Dermis microvascular lymphatic vessel endothelial cell (primary cell): ENCODE measurements around the gene LIMK1. TPM values are rescaled to one million over a fixed set of nuclear protein-coding genes. Genes with fewer than 3 reads are reported as not detected.

Experiments used
- DNase-seq, 2 donors: peaks; one replicate each; pipeline versions ENCODE4 v3.0.0 to v3.0.0-alpha.2; 2010; ENCODE audit warnings: low read depth in 2 of 2
- total RNA-seq: library from RNA; depleted of rRNA; stranded (reverse); fragments of >200 nt; gene quantifications from 2 replicates; pipeline ENCODE4 v1.2.1, GENCODE V29; 2014

LIMK1 gene
- total RNA-seq, 1 donor from 2014 or later: 13.9 TPM

DNA sequence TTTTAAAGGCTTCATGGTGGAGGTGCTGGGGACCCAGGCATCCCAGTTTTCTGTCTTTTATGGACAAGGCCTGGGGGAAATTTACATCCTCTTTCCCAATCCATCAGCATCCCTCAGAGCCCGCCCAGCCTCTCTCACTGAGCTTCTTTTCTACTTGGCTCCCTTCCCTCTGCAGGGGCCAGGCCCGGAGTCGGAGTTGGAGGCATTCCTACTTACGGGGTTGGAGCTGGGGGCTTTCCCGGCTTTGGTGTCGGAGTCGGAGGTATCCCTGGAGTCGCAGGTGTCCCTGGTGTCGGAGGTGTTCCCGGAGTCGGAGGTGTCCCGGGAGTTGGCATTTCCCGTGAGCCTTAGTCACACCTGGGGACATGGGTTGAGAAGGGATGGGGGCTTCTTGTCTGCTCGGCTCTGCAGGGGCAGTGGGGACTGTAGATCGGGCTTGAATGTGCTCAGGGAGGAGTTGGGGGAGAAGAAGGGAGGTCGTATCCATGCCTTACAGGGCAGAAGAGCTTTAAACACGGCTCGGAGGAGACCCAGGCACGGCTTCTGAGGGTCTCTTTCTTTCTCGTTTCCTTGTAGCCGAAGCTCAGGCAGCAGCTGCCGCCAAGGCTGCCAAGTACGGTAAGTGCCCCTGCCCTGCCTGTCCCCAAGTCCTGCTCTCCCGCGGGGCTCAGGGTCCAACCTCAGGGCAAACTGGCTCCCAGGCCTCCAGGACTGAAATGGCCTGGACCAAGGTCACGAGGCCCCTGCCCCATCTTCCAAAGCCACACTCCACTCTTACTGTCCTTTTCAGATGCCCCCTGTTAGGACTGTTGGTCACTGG lies 27.3 kb upstream of the LIMK1 start:
- no peak for DNase-seq

DNA sequence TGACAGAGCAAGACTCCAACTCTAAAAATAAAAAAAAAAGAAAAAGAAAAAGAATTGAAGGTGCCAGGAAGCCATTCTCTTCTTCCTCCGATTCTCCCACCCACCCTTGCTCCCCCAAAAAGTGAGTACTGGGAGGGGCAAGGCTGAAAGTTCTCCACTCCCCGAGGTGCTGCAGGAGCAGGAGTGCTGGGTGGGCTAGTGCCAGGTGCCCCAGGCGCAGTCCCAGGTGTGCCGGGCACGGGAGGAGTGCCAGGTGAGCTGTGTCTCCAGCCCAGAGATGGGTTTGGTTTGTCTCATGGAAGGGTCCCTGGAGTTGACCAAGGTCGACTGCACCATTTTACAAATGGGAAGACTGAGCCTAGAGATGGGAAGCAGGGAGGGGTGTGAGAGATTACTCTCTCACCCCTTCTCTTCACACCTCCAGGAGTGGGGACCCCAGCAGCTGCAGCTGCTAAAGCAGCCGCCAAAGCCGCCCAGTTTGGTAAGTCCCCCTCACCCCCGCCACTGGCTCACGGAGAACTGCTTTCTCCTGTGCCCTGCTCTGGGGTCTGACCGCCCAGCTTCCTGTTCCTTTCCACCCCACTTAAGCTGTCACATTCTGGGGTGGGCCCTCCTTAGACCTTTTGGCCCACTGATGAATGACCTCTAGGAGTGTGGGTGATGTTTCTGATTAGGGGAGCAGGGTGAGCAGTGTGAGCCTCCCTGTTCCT lies 26.2 kb upstream of the LIMK1 start:
- DNase-seq: no peak

DNA sequence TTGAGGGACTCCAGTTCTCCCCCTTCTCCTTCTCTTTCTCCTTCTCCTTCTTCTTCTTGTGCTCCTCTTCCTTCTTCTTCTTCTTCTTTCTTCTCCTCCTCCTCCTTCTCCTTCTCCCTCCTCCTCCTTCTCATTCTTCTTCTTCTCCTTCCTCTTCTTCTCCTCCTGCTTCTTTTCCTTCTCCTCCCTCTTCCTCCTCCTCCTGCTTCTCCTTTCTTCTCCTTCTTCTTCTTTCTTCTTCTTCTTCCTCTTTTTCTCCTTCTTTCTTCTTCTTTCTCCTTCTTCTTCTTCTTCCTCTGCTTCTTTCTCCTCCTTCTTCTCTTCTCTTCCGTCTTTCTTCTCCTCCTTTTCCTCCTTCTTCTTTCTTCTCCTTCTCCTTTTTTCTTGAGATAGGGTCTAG lies 25.6 kb upstream of the LIMK1 start:
- DNase-seq: no peak

DNA sequence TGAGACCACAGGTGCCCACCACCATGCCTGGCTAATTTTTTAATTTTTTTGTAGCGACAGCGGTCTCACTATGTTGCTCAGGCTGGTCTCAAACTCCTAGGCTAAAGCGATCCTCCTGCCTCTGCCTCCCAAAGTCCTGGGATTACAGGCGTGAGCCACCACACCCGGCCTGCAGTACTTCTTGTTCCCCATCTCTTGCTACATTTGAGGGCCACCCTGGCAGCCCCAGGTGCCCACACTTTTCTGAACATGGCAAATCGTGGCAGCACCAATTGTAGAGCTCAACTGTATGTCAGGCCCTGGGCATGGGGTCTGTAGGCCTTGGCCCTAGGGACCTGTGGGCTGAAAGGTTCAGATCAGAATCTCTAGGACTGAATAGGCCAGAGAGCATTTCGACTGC lies 25.1 kb upstream of the LIMK1 start:
- DNase-seq: no peak

GRCh38 chr7:74059037-74059436 lies 24.6 kb upstream of the LIMK1 start:
- no peak for DNase-seq

DNA sequence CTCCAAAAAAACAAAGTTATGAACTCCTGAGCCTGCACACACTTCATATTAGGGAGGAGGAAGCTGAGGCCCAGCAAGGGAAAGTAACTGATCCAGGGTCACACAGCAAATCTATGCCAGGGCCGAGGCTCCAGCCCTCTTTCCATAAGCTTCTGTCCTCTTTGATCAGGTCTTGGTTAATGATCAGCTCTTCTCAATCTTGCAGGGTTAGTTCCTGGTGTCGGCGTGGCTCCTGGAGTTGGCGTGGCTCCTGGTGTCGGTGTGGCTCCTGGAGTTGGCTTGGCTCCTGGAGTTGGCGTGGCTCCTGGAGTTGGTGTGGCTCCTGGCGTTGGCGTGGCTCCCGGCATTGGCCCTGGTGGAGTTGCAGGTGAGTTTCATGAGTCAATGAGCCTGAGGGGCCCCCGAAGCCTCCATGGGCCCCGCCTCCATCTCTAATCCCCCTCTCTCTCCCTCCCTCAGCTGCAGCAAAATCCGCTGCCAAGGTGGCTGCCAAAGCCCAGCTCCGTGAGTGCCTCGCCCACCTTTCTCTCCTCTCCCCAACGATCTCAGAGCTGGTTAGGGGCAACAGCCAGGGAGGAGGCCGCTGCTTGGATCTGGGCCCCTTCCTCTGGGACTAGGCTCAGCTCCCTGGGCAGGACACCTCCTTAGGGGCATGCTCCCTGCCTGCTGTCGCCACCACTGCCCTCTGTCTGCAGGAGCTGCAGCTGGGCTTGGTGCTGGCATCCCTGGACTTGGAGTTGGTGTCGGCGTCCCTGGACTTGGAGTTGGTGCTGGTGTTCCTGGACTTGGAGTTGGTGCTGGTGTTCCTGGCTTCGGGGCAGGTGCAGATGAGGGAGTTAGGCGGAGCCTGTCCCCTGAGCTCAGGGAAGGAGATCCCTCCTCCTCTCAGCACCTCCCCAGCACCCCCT lies 23.7 kb upstream of the LIMK1 start:
- no peak for DNase-seq

GRCh38 chr7:74061840-74062539 lies 21.6 kb upstream of the LIMK1 start:
- peak; percentile 82 to 93 for DNase-seq

DNA sequence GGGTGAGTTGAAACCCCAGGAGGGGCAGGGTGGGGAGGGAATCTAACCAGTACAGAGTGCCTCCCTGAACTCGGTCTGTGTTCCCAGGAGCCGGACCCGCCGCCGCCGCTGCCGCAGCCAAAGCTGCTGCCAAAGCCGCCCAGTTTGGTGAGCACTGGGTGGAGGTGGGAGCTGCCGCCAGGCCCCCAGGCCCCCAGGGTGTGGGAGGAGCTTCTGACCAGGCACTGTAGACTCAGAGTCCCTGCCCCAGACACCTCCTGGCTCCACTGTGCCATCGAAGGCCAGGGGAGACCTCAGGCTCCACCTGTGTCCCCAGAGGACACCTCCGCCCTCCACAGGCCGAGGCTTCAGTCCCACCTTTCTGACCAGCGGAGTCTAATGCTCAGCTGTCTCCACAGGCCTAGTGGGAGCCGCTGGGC lies 20.4 kb upstream of the LIMK1 start:
- DNase-seq: no peak

GRCh38 chr7:74063646-74064045 lies 20.0 kb upstream of the LIMK1 start:
- no peak for DNase-seq

GRCh38 chr7:74064696-74065095 lies 18.9 kb upstream of the LIMK1 start:
- no peak for DNase-seq

DNA sequence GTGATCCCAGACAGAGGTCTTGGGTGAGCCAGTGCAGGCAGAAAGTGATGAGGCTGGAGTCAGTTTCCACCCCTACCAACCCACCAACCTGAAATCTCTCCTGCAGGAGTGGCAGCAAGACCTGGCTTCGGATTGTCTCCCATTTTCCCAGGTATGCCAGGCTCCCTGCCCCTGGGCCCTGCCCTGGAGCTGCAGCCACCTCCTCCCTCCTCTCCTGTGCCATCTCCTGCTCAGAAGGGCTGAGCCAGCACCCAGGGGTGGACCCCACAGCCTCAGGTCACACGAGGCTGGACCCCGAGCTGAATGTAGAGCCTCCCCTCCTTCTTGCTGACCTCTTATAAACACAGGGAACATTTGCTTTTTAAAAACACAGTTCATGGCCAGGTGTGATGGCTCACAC lies 17.0 kb upstream of the LIMK1 start:
- DNase-seq: no peak

GRCh38 chr7:74068378-74069085 lies 15.1 kb upstream of the LIMK1 start:
- DNase-seq: no peak

- no peak for DNase-seq
Observed at GRCh38 chr7:74069086-74069541, 14.5 kb upstream of the LIMK1 start.

DNA sequence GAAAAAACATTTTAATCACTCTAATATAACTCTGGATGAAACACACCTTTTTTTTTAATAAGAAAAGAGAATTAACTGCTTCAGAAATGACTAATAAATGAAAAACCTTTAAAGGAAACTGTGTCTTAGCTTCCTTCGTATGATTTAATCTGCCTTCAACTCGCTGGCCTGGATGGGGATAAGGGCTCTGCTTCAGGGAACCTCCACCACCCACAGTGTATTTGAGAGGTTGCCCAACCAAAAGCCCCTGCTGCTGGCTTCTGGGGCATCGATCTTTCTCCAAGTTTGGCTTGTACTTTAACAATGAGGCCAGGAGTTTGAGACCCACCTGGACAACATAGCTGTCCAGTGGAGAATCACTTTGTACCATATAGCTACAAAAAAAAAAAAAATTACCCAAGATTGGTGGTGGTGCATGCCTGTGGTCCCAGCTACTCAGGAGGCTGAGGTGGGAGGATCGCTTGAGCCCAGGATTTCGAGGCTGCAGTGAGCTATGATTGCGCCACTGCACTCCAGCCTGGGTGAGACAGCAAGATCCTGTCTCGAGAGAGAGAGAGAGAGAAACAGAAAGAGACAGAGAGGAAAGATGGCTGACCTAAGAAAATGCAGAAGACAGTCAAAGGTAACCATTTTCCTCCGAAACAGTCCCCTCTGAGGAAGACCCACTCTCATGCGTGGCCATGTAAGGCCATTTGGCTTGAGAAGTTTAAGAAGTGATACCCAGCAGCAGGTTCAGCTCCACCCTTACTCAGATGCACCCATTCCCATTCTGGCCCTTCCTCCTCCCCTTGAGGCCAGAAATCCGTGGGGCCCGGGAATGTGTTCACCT lies 13.6 kb upstream of the LIMK1 start:
- no peak for DNase-seq

GRCh38 chr7:74070619-74070921 lies 13.0 kb upstream of the LIMK1 start:
- no peak for DNase-seq

DNA sequence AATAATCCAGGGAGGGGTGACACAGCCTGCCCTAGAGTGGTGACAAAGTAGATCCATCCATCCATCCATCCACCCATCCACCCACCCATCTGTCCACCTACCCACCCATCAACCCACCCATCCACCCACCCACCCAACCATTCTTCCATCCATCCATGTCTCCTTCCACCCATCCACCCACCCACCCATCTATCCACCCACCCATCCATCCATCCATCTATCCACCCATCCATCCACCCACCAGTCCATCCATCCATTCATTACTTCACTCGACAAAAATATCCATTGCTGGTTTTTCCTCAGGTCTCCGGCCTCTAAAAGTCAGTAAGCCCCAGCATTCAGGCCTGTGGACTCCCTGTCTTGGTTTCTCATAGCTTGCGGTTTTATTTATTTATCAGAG lies 12.5 kb upstream of the LIMK1 start:
- no peak for DNase-seq

DNA sequence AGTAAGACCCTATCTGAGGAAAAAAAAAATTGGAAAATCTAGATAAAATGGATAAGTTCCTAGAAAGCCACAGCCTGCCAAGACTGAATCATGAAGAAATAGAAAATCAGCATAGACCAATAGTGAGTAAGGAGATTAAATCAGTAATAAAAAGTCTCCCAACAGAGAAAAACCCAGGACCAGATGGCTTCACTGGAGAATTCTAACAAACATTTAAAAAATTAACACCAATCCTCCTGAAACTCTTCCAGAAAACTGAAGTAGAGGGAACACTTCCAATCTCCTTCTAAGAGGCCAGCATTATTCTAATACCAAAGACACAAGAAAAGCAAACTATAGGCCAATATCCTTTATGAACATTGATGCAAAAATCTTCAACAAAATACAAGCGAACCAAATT lies 8.8 kb upstream of the LIMK1 start:
- DNase-seq: no peak

DNA sequence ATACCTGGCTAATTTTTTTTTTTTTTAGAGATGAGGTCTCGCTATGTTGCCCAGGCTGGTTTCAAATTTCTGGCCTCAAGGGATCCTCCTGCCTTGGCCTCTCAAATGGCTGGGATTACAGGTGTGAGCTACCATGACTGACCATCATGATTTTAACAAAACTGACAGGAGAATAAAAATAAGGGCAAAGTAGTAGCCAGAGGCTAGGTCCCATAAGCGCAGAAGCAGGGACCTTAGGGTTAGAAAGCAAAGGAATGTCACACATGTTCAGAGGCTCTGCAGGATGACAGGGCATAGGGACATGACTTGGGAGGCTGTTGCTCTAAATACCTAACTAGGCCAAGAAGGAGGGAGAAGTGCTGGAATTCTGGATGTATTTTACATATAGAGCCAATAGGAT lies 5.1 kb upstream of the LIMK1 start:
- DNase-seq: no peak

DNA sequence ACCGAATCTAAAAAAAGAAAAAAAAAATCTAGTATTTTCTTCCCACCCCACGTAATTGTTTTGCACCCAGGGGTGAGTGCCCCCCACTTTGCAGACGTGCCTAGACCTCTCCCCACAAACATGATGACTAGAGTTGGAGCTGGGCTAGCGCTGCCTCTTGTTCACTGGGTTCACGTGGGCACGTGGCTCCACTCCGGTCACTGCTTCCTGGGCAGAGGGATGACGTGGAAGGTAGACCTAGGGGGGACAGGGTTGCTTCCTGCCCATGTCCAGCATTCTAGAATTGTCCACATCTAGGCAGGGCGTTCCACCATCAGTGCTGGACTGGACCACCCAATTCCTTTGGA lies 861 bp upstream of the LIMK1 start:
- no peak for DNase-seq
